Measurements from ENCODE around the gene FNDC11. TPM values are rescaled to one million over a fixed set of nuclear protein-coding genes. Genes with fewer than 3 reads are reported as not detected.

Gene FNDC11
- total and polyA plus RNA-seq, 10 donors: 0.33 to 2.0 (median 1.00) TPM

GRCh38 chr20:63548542-63548941 is 5.4 kb upstream of the FNDC11 start:
- 51 to 57% (median 55%) methylated on average over 9 to 11 of the region's 11 CpGs for WGBS, 5 donors
- Histone ChIP-seq H3K27me3 (replicated peaks in 1 of 7) (peaks cover 0 to 56% (median 4%) of the 10 kb centered on the region in 7 donors), H3K36me3 (no peaks in the 10 kb centered on the region), H3K27ac (no peak overlapping the region), H3K4me1 (peaks cover 10 to 78% (median 46%) of the 10 kb centered on the region in 6 donors), H3K4me3 (no peak overlapping the region), H3K9me3 (no peaks in the 10 kb centered on the region)
- no peak for DNase-seq
- intact Hi-C loops (cut with DNase I; ENCODE audit: low total_unique reads): no loop called here
- TF ChIP-seq POLR2A (IDR thresholded peaks at IDR 0.05) (no peak), POLR2AphosphoS5 (IDR thresholded peaks at IDR 0.05) (no peak), CTCF (IDR thresholded peaks at IDR 0.05 in 8 of 11, conservative IDR thresholded peaks at IDR 0.05 in 3 of 11) (no peak)

- DNase-seq: no peak
- no peak overlapping the region for H3K4me3 ChIP-seq
- H3K9me3 ChIP-seq: no peaks in the 10 kb centered on the region
- peaks cover 0 to 60% (median 9%) of the 10 kb centered on the region in 7 donors for H3K27me3 ChIP-seq (replicated peaks in 1 of 7)
- intact Hi-C loops (cut with DNase I; ENCODE audit: low total_unique reads): no loop called here
- TF ChIP-seq CTCF (IDR thresholded peaks at IDR 0.05 in 8 of 11, conservative IDR thresholded peaks at IDR 0.05 in 3 of 11) (no peak), POLR2AphosphoS5 (IDR thresholded peaks at IDR 0.05) (no peak), POLR2A (IDR thresholded peaks at IDR 0.05) (no peak)
- H3K4me1 ChIP-seq: peaks cover 10 to 78% (median 50%) of the 10 kb centered on the region in 6 donors
- no peaks in the 10 kb centered on the region for H3K36me3 ChIP-seq
- no peak overlapping the region for H3K27ac ChIP-seq
- 23 to 52% (median 36%) methylated on average over 4 to 17 of the region's 25 CpGs for WGBS, 5 donors
Observed at GRCh38 chr20:63549019-63549418, 4.9 kb upstream of the FNDC11 start.

- Histone ChIP-seq H3K4me1 (peaks cover 11 to 83% (median 58%) of the 10 kb centered on the region in 6 donors), H3K27me3 (replicated peaks in 1 of 7) (peaks cover 0 to 68% (median 9%) of the 10 kb centered on the region in 7 donors), H3K4me3 (no peak overlapping the region), H3K9me3 (no peaks in the 10 kb centered on the region), H3K27ac (no peak overlapping the region), H3K36me3 (no peaks in the 10 kb centered on the region)
- intact Hi-C loops (cut with DNase I; ENCODE audit: low total_unique reads): no loop called here
- DNase-seq: no peak
- TF ChIP-seq POLR2AphosphoS5 (IDR thresholded peaks at IDR 0.05) (no peak), POLR2A (IDR thresholded peaks at IDR 0.05) (no peak), CTCF (IDR thresholded peaks at IDR 0.05 in 8 of 11, conservative IDR thresholded peaks at IDR 0.05 in 3 of 11) (no peak)
- WGBS, 5 donors: 80 to 90% (median 84%) methylated on average over 18 of the region's 18 CpGs
Observed at GRCh38 chr20:63549679-63550282, 4.2 kb upstream of the FNDC11 start.

GRCh38 chr20:63551068-63551467 is 2.9 kb upstream of the FNDC11 start:
- Histone ChIP-seq H3K27me3 (replicated peaks in 1 of 7) (peaks cover 0 to 69% (median 9%) of the 10 kb centered on the region in 7 donors), H3K36me3 (peaks cover 0 to 5% (median 0%) of the 10 kb centered on the region in 6 donors), H3K9me3 (no peaks in the 10 kb centered on the region), H3K4me1 (peaks cover 16 to 85% (median 54%) of the 10 kb centered on the region in 6 donors), H3K4me3 (no peak overlapping the region), H3K27ac (no peak overlapping the region)
- TF ChIP-seq POLR2A (IDR thresholded peaks at IDR 0.05): no peak
- TF ChIP-seq POLR2AphosphoS5 (IDR thresholded peaks at IDR 0.05): no peak
- no peak for TF ChIP-seq CTCF (IDR thresholded peaks at IDR 0.05 in 8 of 11, conservative IDR thresholded peaks at IDR 0.05 in 3 of 11)
- DNase-seq: no peak
- WGBS, 5 donors: 48 to 80% (median 65%) methylated on average over 9 of the region's 9 CpGs
- intact Hi-C loops (cut with DNase I; ENCODE audit: low total_unique reads): no loop called here
